SK-N-SH (cell line): ENCODE results near the gene ZNF121. TPM values are rescaled to one million over a fixed set of nuclear protein-coding genes. Genes with fewer than 3 reads are reported as not detected.
A peak's percentile ranks its signal among the peaks of the same experiment; 100 is the strongest.

Experiments
- CTCF ChIA-PET: fragments of 300-600, 350-600 bp; formaldehyde crosslinking; extraction: SDS; loops from one replicate; lab custom pipeline; 2021; lab: Yijun Ruan, JAX
- POLR2A ChIA-PET: fragments of 350-600 bp; sonication (Branson Sonifier 250); formaldehyde crosslinking; extraction: SDS; loops from one replicate; lab custom pipeline; 2020; ENCODE audit warnings: antibody characterized with exemption, inconsistent platforms; lab: Yijun Ruan, JAX
- DNase-seq: peaks from one replicate; pipeline ENCODE4 v3.0.0; 2012
- H2AFZ ChIP-seq: fragments of 200-600 bp; sonication (generic); 2 replicates; pipeline ENCODE4 v1.8.1; 2016; ENCODE audit warnings: antibody characterized with exemption, mild to moderate bottlenecking, low read depth
- H3F3A ChIP-seq: fragments of 200-600 bp; sonication (generic); replicated peaks from 2 replicates; pipeline ENCODE3; 2016; ENCODE audit warnings: antibody characterized with exemption, mild to moderate bottlenecking; ENCODE audit not compliant: insufficient read depth
- H3K27ac ChIP-seq, 2 experiments: fragments of 200-500 bp in 1 of 2; fragments of 200-600 bp in 1 of 2; sonication (Bioruptor generic) in 1 of 2; sonication (generic), shearing (Covaris generic) in 1 of 2; 2 replicates each; pipeline versions ENCODE4 v1.5.1 to v1.6.1; 2014 to 2016; ENCODE audit warnings: low read depth in 2 of 2, inconsistent platforms in 1 of 2, low read length in 1 of 2, mild to moderate bottlenecking in 1 of 2, mixed read lengths in 1 of 2
- H3K27me3 ChIP-seq: fragments of 200-600 bp; sonication (generic), shearing (Covaris generic); 2 replicates; pipeline ENCODE4 v1.6.1; 2016; ENCODE audit warnings: mixed run types; ENCODE audit not compliant: insufficient read depth
- H3K36me3 ChIP-seq, 2 experiments: fragments of 200-500 bp in 1 of 2; fragments of 200-600 bp in 1 of 2; sonication (Bioruptor generic) in 1 of 2; sonication (generic) in 1 of 2; replicated peaks in 1 of 2; 2 replicates each; pipeline versions ENCODE3 to v1.5.1; 2014 to 2016; ENCODE audit warnings: low read length in 1 of 2, mild to moderate bottlenecking in 1 of 2; ENCODE audit not compliant: insufficient read depth in 2 of 2, control insufficient read depth in 1 of 2
- H3K4me1 ChIP-seq, 2 experiments: fragments of 200-500 bp in 1 of 2; fragments of 200-600 bp in 1 of 2; sonication (Bioruptor generic) in 1 of 2; sonication (generic), shearing (Covaris generic) in 1 of 2; 2 replicates each; pipeline versions ENCODE4 v1.5.1 to v1.6.1; 2014 to 2016; ENCODE audit warnings: low read depth in 1 of 2, low read length in 1 of 2, mixed run types in 1 of 2; ENCODE audit not compliant: insufficient read depth in 2 of 2, control insufficient read depth in 1 of 2
- H3K4me2 ChIP-seq: fragments of 200-600 bp; sonication (generic), shearing (Covaris generic); 2 replicates; pipeline ENCODE4 v1.6.1; 2017; ENCODE audit warnings: mixed run types
- H3K4me3 ChIP-seq, 2 experiments: fragments of 200-500 bp in 1 of 2; fragments of 200-600 bp in 1 of 2; sonication (Bioruptor generic) in 1 of 2; sonication (generic), shearing (Covaris generic) in 1 of 2; 2 replicates each; pipeline versions ENCODE4 v1.5.1 to v1.8.1; 2014 to 2016; ENCODE audit warnings: low read depth in 2 of 2, inconsistent platforms in 1 of 2, low read length in 1 of 2, mild to moderate bottlenecking in 1 of 2, mixed read lengths in 1 of 2, moderate library complexity in 1 of 2
- H3K79me2 ChIP-seq: fragments of 200-600 bp; sonication (generic); 2 replicates; pipeline ENCODE4 v1.8.1; 2017; ENCODE audit warnings: mild to moderate bottlenecking; ENCODE audit not compliant: insufficient read depth
- H3K9ac ChIP-seq: fragments of 200-600 bp; sonication (generic); 2 replicates; pipeline ENCODE4 v1.6.1; 2017; ENCODE audit warnings: mixed run types
- H3K9me2 ChIP-seq: fragments of 200-600 bp; sonication (generic); 2 replicates; pipeline ENCODE4 v1.6.1; 2017; ENCODE audit warnings: mixed run types
- H3K9me3 ChIP-seq: fragments of 200-600 bp; sonication (generic); 2 replicates; pipeline ENCODE4 v1.6.1; 2017; ENCODE audit warnings: mixed run types, mild to moderate bottlenecking, moderate library complexity
- H4K20me1 ChIP-seq: fragments of 200-600 bp; sonication (generic); 2 replicates; pipeline ENCODE4 v1.6.1; 2017; ENCODE audit warnings: mild to moderate bottlenecking, mixed run types; ENCODE audit not compliant: insufficient read depth
- ELF1 ChIP-seq: IDR thresholded peaks from 2 replicates; pipeline ENCODE4 v1.4.0; 2012
- FOSL2 ChIP-seq: IDR thresholded peaks from 2 replicates; pipeline ENCODE4 v1.4.0; 2012; ENCODE audit warnings: low read depth, mild to moderate bottlenecking, moderate library complexity, borderline replicate concordance
- FOXM1 ChIP-seq: IDR thresholded peaks from 2 replicates; pipeline ENCODE4 v1.4.0; 2012; ENCODE audit warnings: low read depth, mild to moderate bottlenecking
- GABPA ChIP-seq: IDR thresholded peaks from 2 replicates; pipeline ENCODE4 v1.4.0; 2012; ENCODE audit warnings: low read depth, mild to moderate bottlenecking
- JUND ChIP-seq: IDR thresholded peaks from 2 replicates; pipeline ENCODE4 v1.4.0; 2012
- MAX ChIP-seq: IDR thresholded peaks from 2 replicates; pipeline ENCODE4 v1.4.0; 2012; ENCODE audit warnings: low read depth
- MEF2A ChIP-seq: IDR thresholded peaks from 2 replicates; pipeline ENCODE4 v1.4.0; 2012; ENCODE audit warnings: low read depth, borderline replicate concordance
- MXI1 ChIP-seq: IDR thresholded peaks from 2 replicates; pipeline ENCODE4 v1.6.1; 2012; ENCODE audit warnings: mild to moderate bottlenecking, low read depth, low read length, improper control_type of control experiment
- NRF1 ChIP-seq: IDR thresholded peaks from 2 replicates; pipeline ENCODE4 v1.6.1; 2012; ENCODE audit warnings: low read depth, mild to moderate bottlenecking, low read length
- PBX3 ChIP-seq: IDR thresholded peaks from 2 replicates; pipeline ENCODE4; 2012
- POLR2AphosphoS5 ChIP-seq: IDR thresholded peaks from 2 replicates; pipeline ENCODE4 v1.6.1; 2012; ENCODE audit warnings: low read depth, low read length
- RAD21 ChIP-seq: IDR thresholded peaks from 2 replicates; pipeline ENCODE4 v1.6.1; 2012; ENCODE audit warnings: mild to moderate bottlenecking, low read length
- RCOR1 ChIP-seq: fragments of 150-350 bp; IDR thresholded peaks from 2 replicates; pipeline ENCODE4 v1.6.1; 2017; ENCODE audit warnings: antibody characterized with exemption, low read length
- RFX5 ChIP-seq: IDR thresholded peaks from 2 replicates; pipeline ENCODE4 v1.6.1; 2012; ENCODE audit warnings: mild to moderate bottlenecking, improper control_type of control experiment, low read length
- RXRA ChIP-seq: IDR thresholded peaks from 2 replicates; pipeline ENCODE4 v1.4.0; 2012; ENCODE audit warnings: low read depth, mild to moderate bottlenecking, borderline replicate concordance
- SIN3A ChIP-seq: IDR thresholded peaks from 2 replicates; pipeline ENCODE4 v1.6.1; 2012; ENCODE audit warnings: low read depth, mild to moderate bottlenecking, low read length, moderate library complexity, borderline replicate concordance
- SMC3 ChIP-seq: IDR thresholded peaks from 2 replicates; pipeline ENCODE4 v1.6.1; 2012; ENCODE audit warnings: low read depth, low read length, improper control_type of control experiment
- TAF1 ChIP-seq: IDR thresholded peaks from 2 replicates; pipeline ENCODE4 v1.6.1; 2012; ENCODE audit warnings: low read depth, mild to moderate bottlenecking, low read length, moderate library complexity, borderline replicate concordance
- TCF12 ChIP-seq: IDR thresholded peaks from 2 replicates; pipeline ENCODE4 v1.4.0; 2012
- TEAD4 ChIP-seq: IDR thresholded peaks from 2 replicates; pipeline ENCODE4 v1.4.0; 2012; ENCODE audit warnings: mild to moderate bottlenecking, borderline replicate concordance; ENCODE audit not compliant: insufficient read depth
- USF2 ChIP-seq: fragments of 150-350 bp; IDR thresholded peaks from 2 replicates; pipeline ENCODE4 v1.6.1; 2017; ENCODE audit warnings: antibody characterized with exemption, low read length, low read depth, borderline replicate concordance
- YY1 ChIP-seq: IDR thresholded peaks from 2 replicates; pipeline ENCODE4 v1.4.0; 2012; ENCODE audit warnings: low read depth, mild to moderate bottlenecking
- ZBTB33 ChIP-seq: IDR thresholded peaks from 2 replicates; pipeline ENCODE4 v1.4.0; 2012; ENCODE audit warnings: low read depth, borderline replicate concordance
- WGBS: methylation state at CpG from one replicate; pipeline ENCODE4 v1.1.6; 2017; ENCODE audit warnings: low lambda C conversion rate; 5-methylcytosine and 5-hydroxymethylcytosine counted together
- polyA plus RNA-seq, 3 experiments: library from polyadenylated mRNA; depleted of rRNA; stranded (reverse); fragments of >200 nt; gene quantifications; 2 replicates each; pipeline ENCODE4 v1.2.3, GENCODE V29; 2012
- TF ChIP-seq, protein P1 (sequence below): IDR thresholded peaks from 2 replicates; pipeline ENCODE4 v1.4.0; 2012; ENCODE audit warnings: low read depth, borderline replicate concordance
- TF ChIP-seq, protein P2 (sequence below): IDR thresholded peaks from 2 replicates; pipeline ENCODE4 v1.6.1; 2012; ENCODE audit warnings: mild to moderate bottlenecking, low read depth, low read length, moderate library complexity

Gene ZNF121
- polyA plus RNA-seq (2012; rRNA removed) = 1.8 and 2.8 TPM in 2 replicates
- 1.7 and 2.1 TPM in 2 replicates for polyA plus RNA-seq (2012; cell fraction: cytosol; rRNA removed)
- 4.0 and 8.9 TPM in 2 replicates for polyA plus RNA-seq (2012; cell fraction: nucleus; rRNA removed)

- peak; percentile 87 for DNase-seq
- Histone ChIP-seq H3K4me2 (peak within 1 kb of the TSS; percentile 78), H3F3A (no peaks in the 10 kb centered on the region), H3K9me2 (no peaks in the 10 kb centered on the region), H4K20me1 (no peaks in the 10 kb centered on the region; the same call in 1 of the 2 replicates), H2AFZ (peak within 1 kb of the TSS; percentile 100), H3K9ac (peak within 1 kb of the TSS; percentile 84), H3K4me1 (no peaks in the 10 kb centered on the region), H3K27ac (peak within 1 kb of the TSS; percentile 83 to 84), H3K27me3 (peaks cover 7% of the 10 kb centered on the region; the same call in 1 of the 2 replicates), H3K4me3 (peak within 1 kb of the TSS; percentile 72 to 94), H3K36me3 (peaks cover 2 to 40% of the 10 kb centered on the region in 2 experiments), H3K79me2 (peaks cover 50% of the 10 kb centered on the region), H3K9me3 (0 out of 2 replicates have a peak, but pooled peaks cover 4% of the 10 kb centered on the region)
- ChIA-PET POLR2A (interaction anchor here (0.6 to 1.5 kb wide), 2 partner anchors 36 to 919 kb away, joined by 3 to 7 read pairs; partner anchors contain the start of gene KEAP1), CTCF (interaction anchor here (0.8 to 1.5 kb wide), 5 partner anchors 17 to 379 kb away, joined by 3 to 5 read pairs (median 4); partner anchors contain the start of gene ZNF561)
- WGBS = 1% methylated on average over 21 of the region's 51 CpGs
- TF ChIP-seq NRF1 = no peak
- no peak for TF ChIP-seq ZBTB33
- no peak for TF ChIP-seq PBX3
- peak; percentile 78 for TF ChIP-seq MXI1
- no peak for TF ChIP-seq RFX5
- TF ChIP-seq POLR2AphosphoS5 = peak; percentile 97
- no peak for TF ChIP-seq SMC3
- peak; percentile 98 for TF ChIP-seq MAX
- no peak for TF ChIP-seq TCF12
- no peak for TF ChIP-seq RAD21
- TF ChIP-seq GABPA = peak; percentile 87
- no peak for TF ChIP-seq RCOR1
- TF ChIP-seq USF2 = no peak
- TF ChIP-seq ELF1 = peak; percentile 30; the same call in 1 of the 2 replicates
- peak; percentile 63; the same call in 1 of the 2 replicates for TF ChIP-seq SIN3A
- TF ChIP-seq, protein P1, sequence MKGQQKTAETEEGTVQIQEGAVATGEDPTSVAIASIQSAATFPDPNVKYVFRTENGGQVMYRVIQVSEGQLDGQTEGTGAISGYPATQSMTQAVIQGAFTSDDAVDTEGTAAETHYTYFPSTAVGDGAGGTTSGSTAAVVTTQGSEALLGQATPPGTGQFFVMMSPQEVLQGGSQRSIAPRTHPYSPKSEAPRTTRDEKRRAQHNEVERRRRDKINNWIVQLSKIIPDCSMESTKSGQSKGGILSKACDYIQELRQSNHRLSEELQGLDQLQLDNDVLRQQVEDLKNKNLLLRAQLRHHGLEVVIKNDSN = no peak
- TF ChIP-seq FOSL2 = no peak
- TF ChIP-seq TAF1 = peak; percentile 85; the same call in 1 of the 2 replicates
- TF ChIP-seq JUND = peak; percentile 18; the same call in 1 of the 2 replicates
- TF ChIP-seq, protein P2, sequence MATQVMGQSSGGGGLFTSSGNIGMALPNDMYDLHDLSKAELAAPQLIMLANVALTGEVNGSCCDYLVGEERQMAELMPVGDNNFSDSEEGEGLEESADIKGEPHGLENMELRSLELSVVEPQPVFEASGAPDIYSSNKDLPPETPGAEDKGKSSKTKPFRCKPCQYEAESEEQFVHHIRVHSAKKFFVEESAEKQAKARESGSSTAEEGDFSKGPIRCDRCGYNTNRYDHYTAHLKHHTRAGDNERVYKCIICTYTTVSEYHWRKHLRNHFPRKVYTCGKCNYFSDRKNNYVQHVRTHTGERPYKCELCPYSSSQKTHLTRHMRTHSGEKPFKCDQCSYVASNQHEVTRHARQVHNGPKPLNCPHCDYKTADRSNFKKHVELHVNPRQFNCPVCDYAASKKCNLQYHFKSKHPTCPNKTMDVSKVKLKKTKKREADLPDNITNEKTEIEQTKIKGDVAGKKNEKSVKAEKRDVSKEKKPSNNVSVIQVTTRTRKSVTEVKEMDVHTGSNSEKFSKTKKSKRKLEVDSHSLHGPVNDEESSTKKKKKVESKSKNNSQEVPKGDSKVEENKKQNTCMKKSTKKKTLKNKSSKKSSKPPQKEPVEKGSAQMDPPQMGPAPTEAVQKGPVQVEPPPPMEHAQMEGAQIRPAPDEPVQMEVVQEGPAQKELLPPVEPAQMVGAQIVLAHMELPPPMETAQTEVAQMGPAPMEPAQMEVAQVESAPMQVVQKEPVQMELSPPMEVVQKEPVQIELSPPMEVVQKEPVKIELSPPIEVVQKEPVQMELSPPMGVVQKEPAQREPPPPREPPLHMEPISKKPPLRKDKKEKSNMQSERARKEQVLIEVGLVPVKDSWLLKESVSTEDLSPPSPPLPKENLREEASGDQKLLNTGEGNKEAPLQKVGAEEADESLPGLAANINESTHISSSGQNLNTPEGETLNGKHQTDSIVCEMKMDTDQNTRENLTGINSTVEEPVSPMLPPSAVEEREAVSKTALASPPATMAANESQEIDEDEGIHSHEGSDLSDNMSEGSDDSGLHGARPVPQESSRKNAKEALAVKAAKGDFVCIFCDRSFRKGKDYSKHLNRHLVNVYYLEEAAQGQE = peak; percentile 43; the same call in 1 of the 2 replicates
- no peak for TF ChIP-seq MEF2A
- no peak for TF ChIP-seq TEAD4
- TF ChIP-seq YY1 = peak; percentile 97
- no peak for TF ChIP-seq RXRA
- TF ChIP-seq FOXM1 = no peak
Measured at GRCh38 chr19:9584073-9584833, at the start of gene ZNF121. TSS of gene ZNF121 (minus strand) at chr19:9584504. CDS start at chr19:9568097, 16,407 bp downstream.
